Body of pancreas (tissue), 4 donors: Measurements from ENCODE around the gene CDX1.

Source experiments
- CTCF ChIP-seq, 7 experiments: fragments of 450-650 bp in 4 of 7; fragments of 200-600 bp in 3 of 7; sonication (generic) in 3 of 7; IDR thresholded peaks; one replicate each; pipeline ENCODE4 v1.5.1; 2016 to 2019; ENCODE audit warnings: antibody characterized with exemption in 7 of 7
- POLR2A ChIP-seq, 3 donors: fragments of 450-650 bp; IDR thresholded peaks; one replicate each; pipeline ENCODE4 v1.6.1; 2016; ENCODE audit warnings: antibody characterized with exemption in 3 of 3, mild to moderate bottlenecking in 2 of 3

- TF ChIP-seq CTCF (IDR thresholded peaks at IDR 0.05) (no peak), POLR2A (IDR thresholded peaks at IDR 0.05) (no peak)
These were observed 32.4 kb upstream of the CDX1 start for GRCh38 chr5:150134198-150134588.
